ENCODE data around the gene KCNH5.

Gene KCNH5

DNA sequence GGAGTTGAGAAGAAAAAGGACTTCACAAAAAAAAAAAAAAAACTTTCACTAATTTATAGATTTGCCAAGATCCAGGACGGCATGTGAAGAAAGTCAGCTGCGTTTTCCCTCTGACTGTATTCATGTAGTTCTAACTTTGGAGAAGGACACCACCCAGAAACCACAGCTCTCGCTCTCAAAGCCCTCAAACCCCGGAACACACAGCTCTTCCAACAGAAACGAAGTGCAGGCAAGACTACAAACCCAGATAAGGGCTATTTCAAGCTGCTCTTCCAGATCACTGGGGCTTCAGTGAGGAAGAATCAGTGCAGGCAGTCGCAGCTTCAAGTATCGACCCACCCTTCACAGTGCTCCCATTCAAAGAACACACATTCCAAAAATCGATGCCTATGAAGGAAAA is 13.2 kb downstream of the KCNH5 start:
- in situ Hi-C loops (cut with MboI; ENCODE audit: low sequenced_read_pairs): loop anchor here (25.0 kb wide), 1 partner anchor 870 kb away; no protein-coding TSS in a partner anchor
- H3K4me1 ChIP-seq: peaks cover 8% of the 10 kb centered on the region; the same call in 1 of the 2 replicates
- no peaks in the 10 kb centered on the region for H3K27me3 ChIP-seq (ENCODE audit: low read depth)
- H3K4me3 ChIP-seq: no peak overlapping the region
- no peaks in the 10 kb centered on the region for H3K36me3 ChIP-seq (replicated peaks)
- no peak for DNase-seq (ENCODE audit: low spot score in 2 of 2)
- H3K9me3 ChIP-seq: no peaks in the 10 kb centered on the region

DNA sequence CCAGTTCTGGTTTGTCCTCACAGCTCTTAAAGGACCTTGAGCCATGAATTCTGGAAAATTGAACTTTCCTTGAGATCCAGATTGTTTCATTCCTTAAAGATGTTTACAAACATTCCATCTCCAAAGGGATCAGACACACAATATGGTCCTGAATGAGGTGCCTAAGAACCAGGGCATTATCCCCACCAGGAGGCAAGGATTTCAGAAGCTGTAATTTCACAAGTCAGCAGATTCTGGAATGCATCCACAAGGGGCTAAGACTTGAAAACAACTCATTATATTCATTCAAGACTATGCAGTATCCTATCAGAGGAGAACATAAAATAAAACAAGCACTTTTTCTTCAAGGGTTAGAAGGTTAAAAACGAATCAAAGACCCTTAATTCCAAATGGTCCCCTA is 15.1 kb downstream of the KCNH5 start:
- H3K27me3 ChIP-seq (ENCODE audit: low read depth): no peaks in the 10 kb centered on the region
- no peaks in the 10 kb centered on the region for H3K9me3 ChIP-seq
- no peak for DNase-seq (ENCODE audit: low spot score in 2 of 2)
- H3K4me1 ChIP-seq: peaks cover 8% of the 10 kb centered on the region; the same call in 1 of the 2 replicates
- H3K4me3 ChIP-seq: no peak overlapping the region
- in situ Hi-C loops (cut with MboI; ENCODE audit: low sequenced_read_pairs): loop anchor here (25.0 kb wide), 1 partner anchor 868 kb away; no protein-coding TSS in a partner anchor
- no peaks in the 10 kb centered on the region for H3K36me3 ChIP-seq (replicated peaks)

DNA sequence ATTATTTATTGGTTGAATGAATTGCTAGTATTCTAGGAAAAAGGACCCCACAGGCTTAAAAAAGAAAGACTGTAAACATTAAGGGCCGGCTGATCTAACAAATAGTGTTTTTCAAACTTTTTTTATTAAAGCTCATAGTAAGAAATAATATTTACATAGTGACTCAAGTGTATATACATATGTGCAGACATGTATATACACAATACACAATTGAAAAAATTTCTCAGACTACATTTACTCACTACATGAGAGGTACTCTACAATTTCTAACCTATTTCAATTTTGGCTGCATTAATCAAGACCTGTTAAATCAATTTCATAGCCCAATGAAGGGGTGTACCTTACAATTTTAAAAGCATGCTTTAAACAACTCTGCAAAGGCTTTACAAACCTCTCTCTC is 17.5 kb downstream of the KCNH5 start:
- no peaks in the 10 kb centered on the region for H3K36me3 ChIP-seq (replicated peaks)
- H3K9me3 ChIP-seq: no peaks in the 10 kb centered on the region
- no peaks in the 10 kb centered on the region for H3K27me3 ChIP-seq (ENCODE audit: low read depth)
- no peak overlapping the region for H3K4me3 ChIP-seq
- in situ Hi-C loops (cut with MboI; ENCODE audit: low sequenced_read_pairs): loop anchor here (25.0 kb wide), 1 partner anchor 865 kb away; no protein-coding TSS in a partner anchor
- no peak for DNase-seq (ENCODE audit: low spot score in 2 of 2)
- H3K4me1 ChIP-seq: peaks cover 8% of the 10 kb centered on the region; the same call in 1 of the 2 replicates

DNA sequence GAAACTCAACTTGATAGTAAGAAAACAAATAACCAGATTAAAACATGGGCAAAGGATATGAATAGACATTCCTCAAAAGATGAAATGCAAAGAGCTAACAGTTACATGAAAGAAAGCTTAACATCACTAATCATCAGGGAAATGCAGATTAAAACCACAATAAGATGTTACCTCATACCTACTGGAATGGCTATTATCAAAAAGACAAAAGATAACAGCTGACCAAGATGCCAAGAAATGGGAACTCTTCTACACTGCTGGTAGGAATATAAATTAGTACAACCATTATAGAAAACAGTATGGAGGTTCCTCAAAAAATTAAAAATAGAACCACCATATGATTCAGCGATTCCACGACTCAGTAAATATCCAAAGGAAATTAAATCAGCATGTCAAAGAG is 18.8 kb downstream of the KCNH5 start:
- Histone ChIP-seq H3K27me3 (ENCODE audit: low read depth) (no peaks in the 10 kb centered on the region), H3K4me3 (no peak overlapping the region), H3K9me3 (no peaks in the 10 kb centered on the region), H3K4me1 (0 out of 2 replicates have a peak, but pooled peaks cover under 1% of the 10 kb centered on the region), H3K36me3 (replicated peaks) (no peaks in the 10 kb centered on the region)
- in situ Hi-C loops (cut with MboI; ENCODE audit: low sequenced_read_pairs): loop anchor here (25.0 kb wide), 1 partner anchor 864 kb away; no protein-coding TSS in a partner anchor
- DNase-seq (ENCODE audit: low spot score in 2 of 2): no peak

DNA sequence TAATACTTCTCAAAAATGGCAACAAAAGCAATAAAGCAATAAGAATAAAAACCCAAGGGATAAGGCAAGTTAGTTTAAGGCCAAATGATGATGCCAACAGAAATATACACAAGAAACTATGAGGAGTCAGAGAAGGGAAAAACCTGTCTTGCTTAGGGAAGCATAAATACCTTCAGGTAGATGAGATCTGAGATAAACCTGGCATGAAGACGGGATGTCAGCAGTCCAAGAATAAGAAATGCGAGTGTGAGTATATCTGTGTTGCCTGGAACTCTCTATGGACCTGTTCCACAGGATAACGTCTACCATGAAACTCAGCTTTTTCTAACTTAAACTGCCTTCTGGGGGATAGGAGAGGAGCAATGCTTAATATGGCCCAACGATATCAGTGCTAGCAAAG is 30.6 kb downstream of the KCNH5 start:
- DNase-seq (ENCODE audit: low spot score in 2 of 2): no peak
- Histone ChIP-seq H3K36me3 (replicated peaks) (no peaks in the 10 kb centered on the region), H3K27me3 (ENCODE audit: low read depth) (no peaks in the 10 kb centered on the region), H3K4me1 (no peaks in the 10 kb centered on the region), H3K9me3 (no peaks in the 10 kb centered on the region), H3K4me3 (no peak overlapping the region)
- in situ Hi-C loops (cut with MboI; ENCODE audit: low sequenced_read_pairs): no loop called here

DNA sequence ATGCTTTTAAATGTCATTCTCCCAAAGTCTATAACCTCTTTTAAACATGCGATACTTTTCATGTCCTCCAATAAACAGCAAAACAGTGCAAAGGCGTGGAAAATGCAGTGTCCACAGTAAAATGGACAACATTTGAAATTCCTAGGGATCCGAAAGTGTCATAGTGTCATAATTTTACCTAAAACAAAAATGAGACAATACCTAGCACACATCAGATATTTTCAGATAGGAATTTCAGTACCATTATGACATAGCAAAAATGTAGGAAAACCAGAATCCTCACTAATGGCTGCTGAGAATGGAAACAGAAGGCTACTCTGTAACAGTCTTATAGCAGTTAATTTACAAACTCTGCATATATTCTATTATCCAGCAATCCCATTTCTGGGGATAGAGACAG is 33.1 kb downstream of the KCNH5 start:
- no peak overlapping the region for H3K4me3 ChIP-seq
- no peaks in the 10 kb centered on the region for H3K36me3 ChIP-seq (replicated peaks)
- in situ Hi-C loops (cut with MboI; ENCODE audit: low sequenced_read_pairs): no loop called here

DNA sequence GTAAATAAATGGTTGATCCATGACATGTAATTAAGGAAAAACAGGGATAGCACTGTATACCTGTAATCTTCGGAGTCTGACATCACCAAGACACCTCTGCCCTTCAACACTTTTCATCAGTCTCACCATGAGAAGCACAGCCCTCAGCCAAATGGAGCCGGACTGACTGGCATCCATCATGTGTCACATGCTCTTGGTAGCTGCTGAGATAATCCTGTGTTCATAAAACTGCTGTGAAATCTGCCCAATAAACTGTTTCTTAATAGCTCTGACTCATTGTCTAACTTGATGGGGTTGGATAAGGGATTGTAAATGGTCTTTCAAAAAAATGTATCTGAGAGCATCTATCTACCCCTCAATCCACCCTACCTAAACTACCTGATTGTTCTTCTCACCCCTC is 33.6 kb downstream of the KCNH5 start:
- H3K4me1 ChIP-seq: no peaks in the 10 kb centered on the region
- DNase-seq (ENCODE audit: low spot score in 2 of 2): no peak
- H3K4me3 ChIP-seq: no peak overlapping the region
- H3K27me3 ChIP-seq (ENCODE audit: low read depth): no peaks in the 10 kb centered on the region
- H3K9me3 ChIP-seq: no peaks in the 10 kb centered on the region
- H3K36me3 ChIP-seq (replicated peaks): no peaks in the 10 kb centered on the region
- in situ Hi-C loops (cut with MboI; ENCODE audit: low sequenced_read_pairs): no loop called here

More for the DNA sequence above, 33.1 kb downstream of the KCNH5 start:
- H3K27me3 ChIP-seq (ENCODE audit: low read depth): no peaks in the 10 kb centered on the region
- no peaks in the 10 kb centered on the region for H3K4me1 ChIP-seq
- no peaks in the 10 kb centered on the region for H3K9me3 ChIP-seq
- no peak for DNase-seq (ENCODE audit: low spot score in 2 of 2)

DNA sequence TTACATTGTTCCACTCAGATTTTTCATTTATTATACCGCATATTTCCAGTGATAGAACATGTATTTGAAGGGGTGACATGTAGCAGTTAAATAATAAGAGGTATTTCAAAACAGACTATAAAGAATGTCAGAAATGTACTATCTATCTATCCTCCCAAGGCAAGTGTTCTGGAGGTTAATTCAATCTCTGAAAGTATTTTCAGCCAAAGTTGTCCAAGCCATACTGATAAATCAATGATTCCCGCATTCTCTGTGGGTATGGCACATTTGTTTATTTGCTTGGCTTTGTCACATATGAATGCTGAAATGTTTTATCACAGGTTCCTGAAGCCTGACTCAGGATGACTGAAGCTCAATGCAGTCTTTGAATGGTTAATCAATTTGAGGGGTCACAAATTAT is 35.8 kb downstream of the KCNH5 start:
- no peaks in the 10 kb centered on the region; the same call in 1 of the 2 replicates for H3K4me1 ChIP-seq
- in situ Hi-C loops (cut with MboI; ENCODE audit: low sequenced_read_pairs): no loop called here
- no peaks in the 10 kb centered on the region for H3K36me3 ChIP-seq (replicated peaks)
- H3K9me3 ChIP-seq: no peaks in the 10 kb centered on the region
- no peak for DNase-seq (ENCODE audit: low spot score in 2 of 2)
- H3K4me3 ChIP-seq: no peak overlapping the region
- no peaks in the 10 kb centered on the region for H3K27me3 ChIP-seq (ENCODE audit: low read depth)

DNA sequence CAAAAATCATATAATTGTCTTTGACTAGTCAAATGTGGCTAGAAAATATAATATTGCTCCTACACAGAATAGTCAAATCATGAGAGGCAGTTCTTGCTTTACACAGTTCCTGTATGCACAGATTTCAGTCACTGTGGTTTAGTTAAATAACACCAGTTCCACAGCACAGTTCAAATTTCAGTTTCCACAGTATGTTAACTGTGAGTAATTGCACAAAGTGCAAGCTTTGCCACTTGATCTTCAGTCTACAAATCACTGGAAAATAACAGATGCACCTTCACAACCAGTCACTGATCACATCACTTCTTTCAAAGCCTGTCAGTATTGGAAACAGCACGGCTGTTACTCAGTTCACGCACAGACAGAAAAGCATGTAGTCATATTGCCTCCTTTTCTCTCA is 38.7 kb downstream of the KCNH5 start:
- Histone ChIP-seq H3K4me3 (no peak overlapping the region), H3K4me1 (peaks cover 3% of the 10 kb centered on the region), H3K36me3 (replicated peaks) (no peaks in the 10 kb centered on the region), H3K27me3 (ENCODE audit: low read depth) (no peaks in the 10 kb centered on the region), H3K9me3 (no peaks in the 10 kb centered on the region)
- in situ Hi-C loops (cut with MboI; ENCODE audit: low sequenced_read_pairs): no loop called here
- no peak for DNase-seq (ENCODE audit: low spot score in 2 of 2)

DNA sequence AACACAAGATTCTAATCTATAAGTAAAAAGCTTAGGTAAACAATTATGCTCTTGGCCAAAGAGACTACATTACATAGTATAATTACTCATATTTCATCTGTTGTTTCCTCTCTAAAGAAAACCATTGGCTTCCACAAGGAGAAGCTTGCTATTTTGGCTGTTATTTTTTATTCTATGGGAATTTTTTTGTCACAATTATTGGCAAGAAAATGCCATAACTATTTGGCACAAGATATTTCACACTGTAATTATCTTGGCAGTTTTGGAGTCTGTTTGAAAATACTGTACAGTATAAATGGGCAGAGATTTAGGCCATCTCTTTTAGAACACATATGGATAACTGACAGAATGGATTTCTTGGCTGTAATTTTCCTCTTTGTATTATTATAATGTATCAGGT is 51.2 kb downstream of the KCNH5 start:
- in situ Hi-C loops (cut with MboI; ENCODE audit: low sequenced_read_pairs): no loop called here
- Histone ChIP-seq H3K36me3 (replicated peaks) (no peaks in the 10 kb centered on the region), H3K4me3 (no peak overlapping the region), H3K4me1 (no peaks in the 10 kb centered on the region), H3K27me3 (ENCODE audit: low read depth) (no peaks in the 10 kb centered on the region), H3K9me3 (no peaks in the 10 kb centered on the region)
- no peak for DNase-seq (ENCODE audit: low spot score in 2 of 2)

DNA sequence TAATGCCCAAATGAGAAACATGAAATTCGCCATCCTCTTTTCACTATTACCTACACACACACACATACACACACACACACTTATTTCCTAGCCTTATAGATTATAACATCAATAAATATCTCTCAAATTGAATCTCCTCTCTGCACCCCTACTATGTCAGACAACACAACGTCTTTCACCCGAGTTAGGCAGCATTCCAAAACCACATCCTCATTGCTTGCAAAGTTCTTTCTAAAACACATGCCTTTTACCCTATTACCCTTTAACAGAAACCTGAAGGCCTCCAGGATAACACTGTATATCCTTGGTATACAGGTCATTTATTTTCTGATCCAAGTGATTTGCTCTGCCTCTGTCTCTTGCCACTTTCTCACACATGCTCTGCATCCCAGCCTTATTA is 56.3 kb downstream of the KCNH5 start:
- no peak overlapping the region for H3K4me3 ChIP-seq
- in situ Hi-C loops (cut with MboI; ENCODE audit: low sequenced_read_pairs): no loop called here
- H3K27me3 ChIP-seq (ENCODE audit: low read depth): no peaks in the 10 kb centered on the region
- H3K36me3 ChIP-seq (replicated peaks): no peaks in the 10 kb centered on the region
- no peak for DNase-seq (ENCODE audit: low spot score in 2 of 2)
- H3K9me3 ChIP-seq: no peaks in the 10 kb centered on the region
- peaks cover 9% of the 10 kb centered on the region for H3K4me1 ChIP-seq

DNA sequence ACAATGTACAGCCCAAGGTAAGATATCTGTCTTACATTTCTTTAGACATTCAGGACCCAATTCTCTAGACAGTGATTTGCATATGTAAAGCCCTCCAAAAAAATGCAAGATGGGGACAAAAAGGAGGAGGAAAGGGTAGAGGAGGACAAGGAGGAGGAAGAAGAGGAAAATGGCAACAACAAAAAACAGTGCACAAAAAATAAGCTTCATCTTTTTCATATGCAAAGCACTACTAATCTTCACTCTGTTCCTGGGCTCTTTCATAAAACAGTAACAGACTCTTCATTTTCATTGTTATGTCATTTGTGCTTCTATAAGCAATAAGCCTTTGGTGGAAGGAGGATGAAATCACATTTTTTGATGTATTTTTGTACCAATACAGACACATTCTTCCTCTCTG is 61.4 kb downstream of the KCNH5 start:
- Histone ChIP-seq H3K27me3 (ENCODE audit: low read depth) (no peaks in the 10 kb centered on the region), H3K36me3 (replicated peaks) (no peaks in the 10 kb centered on the region), H3K4me3 (no peak overlapping the region), H3K9me3 (no peaks in the 10 kb centered on the region), H3K4me1 (peaks cover 21% of the 10 kb centered on the region)
- in situ Hi-C loops (cut with MboI; ENCODE audit: low sequenced_read_pairs): no loop called here
- peak; percentile 21 to 97 for DNase-seq (ENCODE audit: low spot score in 2 of 2)

DNA sequence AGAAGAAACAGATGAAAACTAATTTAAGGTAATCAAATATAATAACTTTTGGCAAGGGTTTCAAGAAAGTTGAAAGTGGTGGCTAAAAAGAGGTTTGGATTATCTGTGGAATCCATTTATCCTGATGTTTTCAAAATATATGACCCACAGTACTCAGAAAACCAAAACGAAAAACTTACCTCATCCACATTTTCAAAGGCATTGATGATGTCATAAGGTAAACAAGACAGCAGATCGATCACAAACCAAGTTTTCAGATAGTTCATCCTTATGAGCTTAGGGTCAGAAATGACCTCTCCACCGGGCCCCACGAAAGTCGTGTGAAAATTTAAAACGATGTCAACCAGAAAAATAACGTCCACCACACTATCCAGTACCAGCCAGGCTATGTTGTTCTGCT is 64.6 kb downstream of the KCNH5 start:
- H3K36me3 ChIP-seq (replicated peaks): no peaks in the 10 kb centered on the region
- H3K4me1 ChIP-seq: peaks cover 21% of the 10 kb centered on the region
- no peaks in the 10 kb centered on the region for H3K9me3 ChIP-seq
- in situ Hi-C loops (cut with MboI; ENCODE audit: low sequenced_read_pairs): no loop called here
- no peaks in the 10 kb centered on the region for H3K27me3 ChIP-seq (ENCODE audit: low read depth)
- H3K4me3 ChIP-seq: no peak overlapping the region
- no peak for DNase-seq (ENCODE audit: low spot score in 2 of 2)

DNA sequence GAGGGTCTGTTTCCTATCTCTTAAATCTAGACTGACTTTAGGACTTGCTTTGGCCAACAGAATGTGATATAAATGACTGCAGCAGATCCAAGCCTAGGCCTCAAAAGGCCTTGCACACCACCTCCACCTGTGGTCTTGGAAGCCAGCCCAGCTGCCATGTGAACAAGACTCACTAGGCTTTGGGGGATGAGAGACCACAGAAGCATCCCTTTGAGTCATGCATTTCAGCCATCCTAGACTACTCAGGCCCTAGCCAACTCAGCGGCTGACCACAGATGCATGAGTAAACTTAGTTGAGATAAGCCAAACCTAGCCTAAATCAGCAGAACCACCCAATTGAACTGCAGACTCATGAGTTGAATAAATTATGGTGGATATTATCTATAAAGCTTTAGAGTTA is 87.7 kb downstream of the KCNH5 start:
- no peaks in the 10 kb centered on the region for H3K9me3 ChIP-seq
- H3K4me1 ChIP-seq: peaks cover 14% of the 10 kb centered on the region
- no peaks in the 10 kb centered on the region for H3K27me3 ChIP-seq (ENCODE audit: low read depth)
- no peak for DNase-seq (ENCODE audit: low spot score in 2 of 2)
- H3K4me3 ChIP-seq: no peak overlapping the region
- in situ Hi-C loops (cut with MboI; ENCODE audit: low sequenced_read_pairs): no loop called here
- no peaks in the 10 kb centered on the region for H3K36me3 ChIP-seq (replicated peaks)

DNA sequence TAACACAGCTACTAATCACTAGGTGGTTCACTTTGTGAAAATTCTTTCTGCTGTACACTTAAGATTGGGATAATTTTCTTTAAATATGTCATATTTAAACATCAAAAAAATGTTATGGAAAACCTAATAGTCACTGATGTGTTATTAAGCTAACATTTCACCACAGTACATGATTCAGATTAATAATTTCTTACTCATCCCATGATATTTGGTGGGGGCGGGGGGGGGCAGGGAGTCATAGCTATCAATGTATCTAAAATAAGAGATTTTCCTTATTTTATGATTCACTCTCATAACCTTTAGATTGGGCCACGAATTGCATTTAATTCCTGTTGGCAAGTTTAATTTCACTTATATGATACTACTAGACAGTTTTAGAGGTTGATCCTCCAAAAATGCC is 88.8 kb downstream of the KCNH5 start:
- Histone ChIP-seq H3K9me3 (no peaks in the 10 kb centered on the region), H3K4me3 (no peak overlapping the region), H3K4me1 (peaks cover 14% of the 10 kb centered on the region), H3K27me3 (ENCODE audit: low read depth) (no peaks in the 10 kb centered on the region), H3K36me3 (replicated peaks) (no peaks in the 10 kb centered on the region)
- in situ Hi-C loops (cut with MboI; ENCODE audit: low sequenced_read_pairs): no loop called here
- DNase-seq (ENCODE audit: low spot score in 2 of 2): no peak
